ENCODE results near the gene SGMS2.

SGMS2 gene

GRCh38 chr4:107854356-107855022, 29.8 kb downstream of the SGMS2 start:
- no peaks in the 10 kb centered on the region for H3K36me3 ChIP-seq (replicated peaks)
- no peak overlapping the region for H3K4me3 ChIP-seq (ENCODE audit: low read depth, low read length)
- peak overlapping the region; percentile 75 for H3K27ac ChIP-seq
- in situ Hi-C loops (cut with HindIII; ENCODE audit: low pct_ligation_motif_present, low sequenced_read_pairs): no loop called here
- DNase-seq: no peak
- TF ChIP-seq CTCF (IDR thresholded peaks at IDR 0.05; ENCODE audit: low read depth, low read length, missing control alignments): no peak
- H3K27me3 ChIP-seq (replicated peaks): no peaks in the 10 kb centered on the region

GRCh38 chr4:107855723-107856122, 31.0 kb downstream of the SGMS2 start:
- DNase-seq: no peak
- in situ Hi-C loops (cut with HindIII; ENCODE audit: low pct_ligation_motif_present, low sequenced_read_pairs): no loop called here
- TF ChIP-seq CTCF (IDR thresholded peaks at IDR 0.05; ENCODE audit: low read depth, low read length, missing control alignments): no peak
- no peak overlapping the region for H3K27ac ChIP-seq
- H3K36me3 ChIP-seq (replicated peaks): no peaks in the 10 kb centered on the region
- H3K4me3 ChIP-seq (ENCODE audit: low read depth, low read length): no peak overlapping the region
- no peaks in the 10 kb centered on the region for H3K27me3 ChIP-seq (replicated peaks)

GRCh38 chr4:107856901-107857300, 32.2 kb downstream of the SGMS2 start:
- no peak for TF ChIP-seq CTCF (IDR thresholded peaks at IDR 0.05; ENCODE audit: low read depth, low read length, missing control alignments)
- Histone ChIP-seq H3K36me3 (replicated peaks) (no peaks in the 10 kb centered on the region), H3K4me3 (ENCODE audit: low read depth, low read length) (no peak overlapping the region), H3K27ac (no peak overlapping the region), H3K27me3 (replicated peaks) (no peaks in the 10 kb centered on the region)
- no peak for DNase-seq
- in situ Hi-C loops (cut with HindIII; ENCODE audit: low pct_ligation_motif_present, low sequenced_read_pairs): no loop called here

GRCh38 chr4:107857741-107858140, 33.0 kb downstream of the SGMS2 start:
- no peak for DNase-seq
- Histone ChIP-seq H3K27ac (no peak overlapping the region), H3K4me3 (ENCODE audit: low read depth, low read length) (no peak overlapping the region), H3K27me3 (replicated peaks) (no peaks in the 10 kb centered on the region), H3K36me3 (replicated peaks) (no peaks in the 10 kb centered on the region)
- in situ Hi-C loops (cut with HindIII; ENCODE audit: low pct_ligation_motif_present, low sequenced_read_pairs): no loop called here
- no peak for TF ChIP-seq CTCF (IDR thresholded peaks at IDR 0.05; ENCODE audit: low read depth, low read length, missing control alignments)

- TF ChIP-seq CTCF (IDR thresholded peaks at IDR 0.05; ENCODE audit: low read depth, low read length, missing control alignments): no peak
- Histone ChIP-seq H3K36me3 (replicated peaks) (no peaks in the 10 kb centered on the region), H3K27ac (no peak overlapping the region), H3K4me3 (ENCODE audit: low read depth, low read length) (no peak overlapping the region), H3K27me3 (replicated peaks) (no peaks in the 10 kb centered on the region)
- no peak for DNase-seq
- in situ Hi-C loops (cut with HindIII; ENCODE audit: low pct_ligation_motif_present, low sequenced_read_pairs): no loop called here
These were observed 33.5 kb downstream of the SGMS2 start for GRCh38 chr4:107858158-107858742.

GRCh38 chr4:107862658-107863057, 37.9 kb downstream of the SGMS2 start:
- DNase-seq: peak; percentile 79
- Histone ChIP-seq H3K27ac (peak overlapping the region; percentile 65), H3K27me3 (replicated peaks) (no peaks in the 10 kb centered on the region), H3K4me3 (ENCODE audit: low read depth, low read length) (no peak overlapping the region), H3K36me3 (replicated peaks) (no peaks in the 10 kb centered on the region)
- TF ChIP-seq CTCF (IDR thresholded peaks at IDR 0.05; ENCODE audit: low read depth, low read length, missing control alignments): no peak
- in situ Hi-C loops (cut with HindIII; ENCODE audit: low pct_ligation_motif_present, low sequenced_read_pairs): no loop called here

Data from brain microvascular endothelial cell (primary cell).